Neural progenitor cell (in vitro differentiated cells): ENCODE measurements around the gene KIRREL3. TPM values are rescaled to one million over a fixed set of nuclear protein-coding genes. Genes with fewer than 3 reads are reported as not detected.

Experiments
- DNase-seq: peaks from one replicate; pipeline ENCODE4 v3.0.0-alpha.2; 2016; ENCODE audit warnings: low spot score
- H2AFZ ChIP-seq: fragments of 200-600 bp; sonication (generic); replicated peaks from 2 replicates; pipeline ENCODE4 v1.6.1; 2016; ENCODE audit warnings: antibody characterized with exemption
- H3F3A ChIP-seq: fragments of 200-600 bp; sonication (generic); 2 replicates; pipeline ENCODE4 v1.6.1; 2016; ENCODE audit warnings: antibody characterized with exemption, low read depth
- H3K27ac ChIP-seq: fragments of 200-600 bp; sonication (generic); 2 replicates; pipeline ENCODE4 v1.5.1; 2016; ENCODE audit warnings: mild to moderate bottlenecking
- H3K27me3 ChIP-seq: fragments of 200-600 bp; sonication (generic); 2 replicates; pipeline ENCODE4 v1.6.1; 2016; ENCODE audit warnings: mild to moderate bottlenecking, moderate library complexity
- H3K36me3 ChIP-seq: fragments of 200-600 bp; sonication (generic); 2 replicates; pipeline ENCODE4 v1.5.1; 2016
- H3K4me1 ChIP-seq: fragments of 200-600 bp; sonication (generic); 2 replicates; pipeline ENCODE4 v1.6.1; 2016; ENCODE audit warnings: mixed run types
- H3K4me2 ChIP-seq: fragments of 200-600 bp; sonication (generic); 2 replicates; pipeline ENCODE4 v1.6.1; 2016
- H3K4me3 ChIP-seq: fragments of 200-600 bp; sonication (generic); 2 replicates; pipeline ENCODE4 v1.5.1; 2016
- H3K79me2 ChIP-seq: fragments of 200-600 bp; sonication (generic); 2 replicates; pipeline ENCODE4 v1.6.1; 2016; ENCODE audit warnings: low read depth
- H3K9ac ChIP-seq: fragments of 200-600 bp; sonication (generic); 2 replicates; pipeline ENCODE4 v1.6.1; 2016
- H3K9me3 ChIP-seq: fragments of 200-600 bp; sonication (generic); 2 replicates; pipeline ENCODE4 v1.5.1; 2016; ENCODE audit warnings: low read depth
- H4K20me1 ChIP-seq: fragments of 200-600 bp; sonication (generic); 2 replicates; pipeline ENCODE4 v1.6.1; 2016; ENCODE audit warnings: low read depth
- H3K27ac Mint-ChIP-seq: 3 replicates; pipeline ENCODE4 v1.8.0; 2021; ENCODE audit warnings: mixed read lengths
- H3K27me3 Mint-ChIP-seq: 2 replicates; pipeline ENCODE4 v1.8.0; 2022; ENCODE audit warnings: low read depth, mild to moderate bottlenecking, inconsistent platforms, moderate library complexity, mixed read lengths; ENCODE audit not compliant: insufficient read depth
- H3K36me3 Mint-ChIP-seq: 3 replicates; pipeline ENCODE4 v1.8.0; 2021; ENCODE audit warnings: mixed read lengths
- H3K4me1 Mint-ChIP-seq: 3 replicates; pipeline ENCODE4 v1.8.0; 2021; ENCODE audit warnings: mixed read lengths
- H3K4me3 Mint-ChIP-seq: 3 replicates; pipeline ENCODE4 v1.8.0; 2021; ENCODE audit warnings: mild to moderate bottlenecking, moderate library complexity, mixed read lengths
- H3K9me3 Mint-ChIP-seq: 3 replicates; pipeline ENCODE4 v1.8.0; 2020; ENCODE audit warnings: mixed read lengths
- CTCF ChIP-seq: fragments of 200-600 bp; sonication (generic); IDR thresholded peaks from 2 replicates; pipeline ENCODE4 v1.5.1; 2017; ENCODE audit warnings: antibody characterized with exemption, mild to moderate bottlenecking
- EZH2 ChIP-seq: fragments of 200-600 bp; sonication (generic); IDR thresholded peaks from 2 replicates; pipeline ENCODE4 v1.6.1; 2017; ENCODE audit warnings: antibody characterized with exemption, mild to moderate bottlenecking, moderate library complexity
- EZH2phosphoT487 ChIP-seq: fragments of 200-600 bp; sonication (generic); IDR thresholded peaks from 2 replicates; pipeline ENCODE4 v1.6.1; 2017; ENCODE audit warnings: antibody characterized with exemption
- total RNA-seq: library from RNA; depleted of rRNA; stranded (reverse); fragments of >200 nt; gene quantifications from 2 replicates; pipeline ENCODE4 v1.2.3, GENCODE V29; 2015; ENCODE audit warnings: low replicate concordance

KIRREL3 gene
- total RNA-seq, 1 donor from 2014 or later, result 1.1 TPM

- H2AFZ ChIP-seq, result no peak overlapping the region
- H3K27me3 Mint-ChIP-seq, result peaks cover 7% of the 10 kb centered on the region
- H3F3A ChIP-seq, result peaks cover 13% of the 10 kb centered on the region
- H3K9ac ChIP-seq, result no peak overlapping the region
- no peak for DNase-seq
- no peak overlapping the region for H3K4me3 ChIP-seq
- peaks cover 16% of the 10 kb centered on the region for H4K20me1 ChIP-seq
- H3K9me3 ChIP-seq, result no peaks in the 10 kb centered on the region
- H3K27ac Mint-ChIP-seq, result no peak overlapping the region
- no peak overlapping the region for H3K4me2 ChIP-seq
- no peaks in the 10 kb centered on the region for H3K36me3 Mint-ChIP-seq
- peaks cover 64% of the 10 kb centered on the region for H3K27me3 ChIP-seq
- no peak overlapping the region for H3K27ac ChIP-seq
- no peak for TF ChIP-seq EZH2phosphoT487
- peak; percentile 20 for TF ChIP-seq CTCF
- H3K4me1 ChIP-seq, result peaks cover 14% of the 10 kb centered on the region
- no peak overlapping the region for H3K4me3 Mint-ChIP-seq
- H3K36me3 ChIP-seq, result no peaks in the 10 kb centered on the region
- H3K4me1 Mint-ChIP-seq, result peaks cover 21% of the 10 kb centered on the region
- no peaks in the 10 kb centered on the region for H3K9me3 Mint-ChIP-seq
- no peaks in the 10 kb centered on the region for H3K79me2 ChIP-seq
Measured at GRCh38 chr11:126567419-126567818, 433.2 kb downstream of the KIRREL3 start.

- no peaks in the 10 kb centered on the region for H3K9me3 Mint-ChIP-seq
- H3F3A ChIP-seq, result peaks cover 13% of the 10 kb centered on the region
- TF ChIP-seq EZH2phosphoT487, result peak; percentile 42
- no peak for TF ChIP-seq EZH2
- TF ChIP-seq CTCF, result peak; percentile 32
- peak overlapping the region; percentile 30 for H3K27ac Mint-ChIP-seq
- H3K9ac ChIP-seq, result no peak overlapping the region
- H2AFZ ChIP-seq, result no peak overlapping the region
- peak; percentile 83 for DNase-seq
- H3K36me3 ChIP-seq, result no peaks in the 10 kb centered on the region
- H3K27me3 ChIP-seq, result peaks cover 57% of the 10 kb centered on the region
- H3K9me3 ChIP-seq, result no peaks in the 10 kb centered on the region
- H3K27me3 Mint-ChIP-seq, result peaks cover 14% of the 10 kb centered on the region
- no peak overlapping the region for H3K4me3 ChIP-seq
- H3K36me3 Mint-ChIP-seq, result no peaks in the 10 kb centered on the region
- H3K4me2 ChIP-seq, result peak overlapping the region; percentile 44
- H3K4me1 Mint-ChIP-seq, result peaks cover 18% of the 10 kb centered on the region
- no peaks in the 10 kb centered on the region for H3K79me2 ChIP-seq
- no peak overlapping the region for H3K4me3 Mint-ChIP-seq
- H3K27ac ChIP-seq, result no peak overlapping the region
- peaks cover 14% of the 10 kb centered on the region for H3K4me1 ChIP-seq
- peaks cover 26% of the 10 kb centered on the region for H4K20me1 ChIP-seq
Measured at GRCh38 chr11:126564566-126564965, 436.0 kb downstream of the KIRREL3 start.

- H3K27me3 ChIP-seq, result peaks cover 48% of the 10 kb centered on the region
- H3K9ac ChIP-seq, result no peak overlapping the region
- H3K9me3 ChIP-seq, result no peaks in the 10 kb centered on the region
- no peaks in the 10 kb centered on the region for H3K36me3 Mint-ChIP-seq
- no peak overlapping the region for H3K4me2 ChIP-seq
- H3K79me2 ChIP-seq, result no peaks in the 10 kb centered on the region
- H3K4me3 ChIP-seq, result no peak overlapping the region
- H3K27ac Mint-ChIP-seq, result no peak overlapping the region
- no peak overlapping the region for H3K27ac ChIP-seq
- H3F3A ChIP-seq, result peaks cover 13% of the 10 kb centered on the region
- no peaks in the 10 kb centered on the region for H3K9me3 Mint-ChIP-seq
- H3K4me1 Mint-ChIP-seq, result peaks cover 18% of the 10 kb centered on the region
- peak; percentile 92 for DNase-seq
- H3K4me3 Mint-ChIP-seq, result no peak overlapping the region
- no peak for TF ChIP-seq EZH2phosphoT487
- TF ChIP-seq CTCF, result no peak
- TF ChIP-seq EZH2, result no peak
- peaks cover 11% of the 10 kb centered on the region for H3K27me3 Mint-ChIP-seq
- H2AFZ ChIP-seq, result no peak overlapping the region
- H3K4me1 ChIP-seq, result peaks cover 14% of the 10 kb centered on the region
- no peaks in the 10 kb centered on the region for H3K36me3 ChIP-seq
- peaks cover 26% of the 10 kb centered on the region for H4K20me1 ChIP-seq
Measured at GRCh38 chr11:126561327-126561893, 439.2 kb downstream of the KIRREL3 start.
